ENCODE data around the gene ZNF524.

Gene ZNF524

DNA sequence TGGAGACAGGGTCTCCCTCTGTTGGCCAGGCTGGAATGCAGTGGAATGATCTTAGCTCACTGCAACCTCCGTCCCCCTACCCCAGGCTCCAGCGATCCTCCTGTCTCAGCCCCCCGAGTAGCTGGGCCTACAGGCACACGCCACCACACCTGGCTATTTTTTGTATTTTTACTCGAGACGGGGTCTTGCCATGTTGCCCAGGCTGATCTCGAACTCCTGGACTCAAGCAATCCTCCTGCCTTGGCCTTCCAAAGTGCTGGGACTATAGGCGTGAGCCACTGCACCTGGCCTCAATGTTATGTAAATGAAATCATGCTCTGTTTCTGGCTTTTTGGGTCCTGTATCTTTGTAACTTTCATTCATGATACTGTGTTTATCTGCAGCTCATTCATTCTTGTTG lies 11.3 kb upstream of the ZNF524 start:
- Histone ChIP-seq H3K4me3 (ENCODE audit: low read length) (no peak overlapping the region), H4K20me1 (ENCODE audit: control insufficient read depth, insufficient read depth, low read depth, low read length) (no peaks in the 10 kb centered on the region), H3K4me1 (ENCODE audit: control insufficient read depth, low read length) (peaks cover 34% of the 10 kb centered on the region), H3K79me2 (ENCODE audit: control insufficient read depth, low read length) (no peaks in the 10 kb centered on the region), H3K9me3 (ENCODE audit: control insufficient read depth, insufficient read depth, low read length) (no peaks in the 10 kb centered on the region), H3K27ac (ENCODE audit: low read depth, low read length) (no peak overlapping the region), H3K4me2 (ENCODE audit: low read length) (no peak overlapping the region), H3F3A (ENCODE audit: control insufficient read depth, insufficient read depth) (peaks cover 28% of the 10 kb centered on the region), H3K36me3 (ENCODE audit: control insufficient read depth, low read length) (no peaks in the 10 kb centered on the region; the same call in 1 of the 2 replicates), H3K9me2 (replicated peaks; ENCODE audit: control insufficient read depth, low read length) (no peaks in the 10 kb centered on the region), H3K27me3 (ENCODE audit: control insufficient read depth, low read length) (no peaks in the 10 kb centered on the region)
- TF ChIP-seq, protein P1, sequence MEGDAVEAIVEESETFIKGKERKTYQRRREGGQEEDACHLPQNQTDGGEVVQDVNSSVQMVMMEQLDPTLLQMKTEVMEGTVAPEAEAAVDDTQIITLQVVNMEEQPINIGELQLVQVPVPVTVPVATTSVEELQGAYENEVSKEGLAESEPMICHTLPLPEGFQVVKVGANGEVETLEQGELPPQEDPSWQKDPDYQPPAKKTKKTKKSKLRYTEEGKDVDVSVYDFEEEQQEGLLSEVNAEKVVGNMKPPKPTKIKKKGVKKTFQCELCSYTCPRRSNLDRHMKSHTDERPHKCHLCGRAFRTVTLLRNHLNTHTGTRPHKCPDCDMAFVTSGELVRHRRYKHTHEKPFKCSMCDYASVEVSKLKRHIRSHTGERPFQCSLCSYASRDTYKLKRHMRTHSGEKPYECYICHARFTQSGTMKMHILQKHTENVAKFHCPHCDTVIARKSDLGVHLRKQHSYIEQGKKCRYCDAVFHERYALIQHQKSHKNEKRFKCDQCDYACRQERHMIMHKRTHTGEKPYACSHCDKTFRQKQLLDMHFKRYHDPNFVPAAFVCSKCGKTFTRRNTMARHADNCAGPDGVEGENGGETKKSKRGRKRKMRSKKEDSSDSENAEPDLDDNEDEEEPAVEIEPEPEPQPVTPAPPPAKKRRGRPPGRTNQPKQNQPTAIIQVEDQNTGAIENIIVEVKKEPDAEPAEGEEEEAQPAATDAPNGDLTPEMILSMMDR (IDR thresholded peaks at IDR 0.05; ENCODE audit: low read depth, low read length, poor library complexity, severe bottlenecking): no peak
- TF ChIP-seq EZH2phosphoT487 (IDR thresholded peaks at IDR 0.05; ENCODE audit: borderline replicate concordance, low read length): no peak

DNA sequence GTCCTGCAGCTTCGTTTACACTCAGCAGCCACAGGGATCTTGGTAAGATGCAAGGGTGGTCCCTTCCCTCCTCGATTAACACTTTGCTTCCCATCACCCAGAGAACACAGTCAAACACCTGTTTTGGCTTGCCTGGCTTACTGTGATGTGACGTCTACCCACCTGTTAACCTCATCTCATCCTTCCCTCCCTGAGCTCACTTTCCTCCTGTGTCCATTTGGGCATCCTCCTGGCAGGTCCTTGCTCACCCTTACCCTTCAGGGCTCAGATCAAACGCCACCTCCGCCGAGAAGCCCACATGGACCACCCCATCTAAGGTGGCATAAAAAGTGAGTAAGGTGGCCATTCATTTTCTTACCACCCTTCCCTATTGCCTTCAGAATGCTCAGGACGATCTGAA lies 10.0 kb upstream of the ZNF524 start:
- Histone ChIP-seq H3K4me3 (ENCODE audit: low read length) (no peak overlapping the region), H3K79me2 (ENCODE audit: control insufficient read depth, low read length) (no peaks in the 10 kb centered on the region), H3F3A (ENCODE audit: control insufficient read depth, insufficient read depth) (peaks cover 18% of the 10 kb centered on the region), H4K20me1 (ENCODE audit: control insufficient read depth, insufficient read depth, low read depth, low read length) (no peaks in the 10 kb centered on the region), H3K27ac (ENCODE audit: low read depth, low read length) (no peak overlapping the region), H3K27me3 (ENCODE audit: control insufficient read depth, low read length) (no peaks in the 10 kb centered on the region), H3K4me1 (ENCODE audit: control insufficient read depth, low read length) (peaks cover 31% of the 10 kb centered on the region), H3K36me3 (ENCODE audit: control insufficient read depth, low read length) (peaks cover 5% of the 10 kb centered on the region), H3K9me2 (replicated peaks; ENCODE audit: control insufficient read depth, low read length) (no peaks in the 10 kb centered on the region), H3K9me3 (ENCODE audit: control insufficient read depth, insufficient read depth, low read length) (no peaks in the 10 kb centered on the region), H3K4me2 (ENCODE audit: low read length) (no peak overlapping the region)
- TF ChIP-seq EZH2phosphoT487 (IDR thresholded peaks at IDR 0.05; ENCODE audit: borderline replicate concordance, low read length): no peak
- TF ChIP-seq, protein P1 (IDR thresholded peaks at IDR 0.05; ENCODE audit: low read depth, low read length, poor library complexity, severe bottlenecking): no peak

DNA sequence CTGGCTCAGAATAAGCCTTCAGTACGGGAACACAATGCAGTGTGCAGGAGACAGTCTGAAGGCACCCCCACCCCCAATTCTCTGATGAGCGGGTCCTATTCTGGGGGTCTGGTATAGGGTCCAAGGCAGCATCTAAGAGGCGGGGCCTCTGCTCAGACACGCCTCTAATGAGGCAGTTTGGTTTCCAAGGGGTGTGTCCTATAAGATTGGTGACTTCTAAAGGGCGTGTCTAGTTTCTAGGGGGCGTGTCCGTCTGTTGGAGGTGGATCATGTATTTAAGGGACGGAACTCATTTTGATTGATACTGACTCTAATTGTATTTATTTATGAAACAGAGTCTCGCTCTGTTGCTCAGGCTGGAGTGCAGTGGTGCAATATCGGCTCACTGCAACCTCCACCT lies 9.5 kb upstream of the ZNF524 start:
- H3K79me2 ChIP-seq (ENCODE audit: control insufficient read depth, low read length): no peaks in the 10 kb centered on the region
- H3K4me1 ChIP-seq (ENCODE audit: control insufficient read depth, low read length): peaks cover 26% of the 10 kb centered on the region
- H3F3A ChIP-seq (ENCODE audit: control insufficient read depth, insufficient read depth): peaks cover 13% of the 10 kb centered on the region
- no peaks in the 10 kb centered on the region for H4K20me1 ChIP-seq (ENCODE audit: control insufficient read depth, insufficient read depth, low read depth, low read length)
- H3K36me3 ChIP-seq (ENCODE audit: control insufficient read depth, low read length): peaks cover 10% of the 10 kb centered on the region
- H3K9me2 ChIP-seq (replicated peaks; ENCODE audit: control insufficient read depth, low read length): no peaks in the 10 kb centered on the region
- no peaks in the 10 kb centered on the region for H3K27me3 ChIP-seq (ENCODE audit: control insufficient read depth, low read length)
- no peak overlapping the region for H3K27ac ChIP-seq (ENCODE audit: low read depth, low read length)
- H3K4me2 ChIP-seq (ENCODE audit: low read length): no peak overlapping the region
- no peaks in the 10 kb centered on the region for H3K9me3 ChIP-seq (ENCODE audit: control insufficient read depth, insufficient read depth, low read length)
- TF ChIP-seq EZH2phosphoT487 (IDR thresholded peaks at IDR 0.05; ENCODE audit: borderline replicate concordance, low read length): no peak
- TF ChIP-seq, protein P1 (IDR thresholded peaks at IDR 0.05; ENCODE audit: low read depth, low read length, poor library complexity, severe bottlenecking): no peak
- no peak overlapping the region for H3K4me3 ChIP-seq (ENCODE audit: low read length)

DNA sequence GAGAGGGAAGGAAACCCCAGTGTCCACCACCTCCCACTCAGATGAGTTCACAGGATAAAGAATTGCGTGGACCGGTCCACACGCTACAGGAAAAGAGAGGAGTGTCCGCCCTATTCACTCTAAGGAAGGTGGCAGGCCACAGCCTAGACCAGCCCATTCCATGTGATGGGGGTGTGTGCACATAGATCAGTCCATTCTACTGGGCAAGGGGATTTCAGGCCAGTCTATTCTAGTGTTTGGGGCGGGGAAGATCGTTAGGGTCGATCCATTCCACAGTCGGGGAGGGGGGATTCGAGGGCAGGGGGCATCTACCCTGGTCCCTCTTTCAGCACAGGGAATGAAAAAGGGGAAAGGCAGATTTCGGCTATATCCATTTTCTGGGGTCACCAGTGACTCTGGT lies 8.5 kb upstream of the ZNF524 start:
- Histone ChIP-seq H3K27me3 (ENCODE audit: control insufficient read depth, low read length) (no peaks in the 10 kb centered on the region), H3K4me2 (ENCODE audit: low read length) (no peak overlapping the region), H3K36me3 (ENCODE audit: control insufficient read depth, low read length) (peaks cover 19% of the 10 kb centered on the region), H3K9me2 (replicated peaks; ENCODE audit: control insufficient read depth, low read length) (no peaks in the 10 kb centered on the region), H3K4me3 (ENCODE audit: low read length) (no peak overlapping the region), H3F3A (ENCODE audit: control insufficient read depth, insufficient read depth) (peaks cover 8% of the 10 kb centered on the region), H3K9me3 (ENCODE audit: control insufficient read depth, insufficient read depth, low read length) (no peaks in the 10 kb centered on the region), H3K4me1 (ENCODE audit: control insufficient read depth, low read length) (peaks cover 16% of the 10 kb centered on the region), H4K20me1 (ENCODE audit: control insufficient read depth, insufficient read depth, low read depth, low read length) (no peaks in the 10 kb centered on the region), H3K79me2 (ENCODE audit: control insufficient read depth, low read length) (no peaks in the 10 kb centered on the region), H3K27ac (ENCODE audit: low read depth, low read length) (no peak overlapping the region)
- no peak for TF ChIP-seq EZH2phosphoT487 (IDR thresholded peaks at IDR 0.05; ENCODE audit: borderline replicate concordance, low read length)
- TF ChIP-seq, protein P1 (IDR thresholded peaks at IDR 0.05; ENCODE audit: low read depth, low read length, poor library complexity, severe bottlenecking): no peak
